Lower lobe of right lung (tissue), 2 donors: ENCODE data around the gene MPIG6B. TPM values are rescaled to one million over a fixed set of nuclear protein-coding genes. Genes with fewer than 3 reads are reported as not detected.

Experiments
- ATAC-seq, 2 donors: fragments of 200-7000 bp; cut with Tn5 transposase; one replicate each; pipeline ENCODE4 v1.9.1; 2020 to 2022; ENCODE audit warnings: mild to moderate bottlenecking in 2 of 2, moderate library complexity in 2 of 2
- DNase-seq: peaks from one replicate; pipeline ENCODE4 v3.0.0-alpha.2; 2020
- H3K27ac ChIP-seq: fragments of 200-600 bp; one replicate; pipeline ENCODE4 v1.8.0; 2022
- H3K27me3 ChIP-seq: fragments of 200-600 bp; one replicate; pipeline ENCODE4 v1.8.0; 2022; ENCODE audit warnings: low read depth
- H3K36me3 ChIP-seq: fragments of 200-600 bp; one replicate; pipeline ENCODE4 v1.8.0; 2022; ENCODE audit warnings: mild to moderate bottlenecking
- H3K4me1 ChIP-seq: fragments of 200-600 bp; one replicate; pipeline ENCODE4 v1.8.0; 2022
- H3K4me3 ChIP-seq: fragments of 200-600 bp; one replicate; pipeline ENCODE4 v1.8.0; 2022; ENCODE audit warnings: mild to moderate bottlenecking
- H3K9me3 ChIP-seq: fragments of 200-600 bp; one replicate; pipeline ENCODE4 v1.8.0; 2022
- CTCF ChIP-seq: fragments of 200-600 bp; IDR thresholded peaks from one replicate; pipeline ENCODE4 v1.8.0; 2022; ENCODE audit warnings: antibody characterized with exemption, mild to moderate bottlenecking
- intact Hi-C: fragments of 100-400 bp; cut with DNase I; formaldehyde crosslinking; loops from one replicate; pipeline ENCODE4 v1.11.0; 2022
- long read RNA-seq: library from polyadenylated mRNA; unstranded; transcript quantifications from one replicate; pipeline ENCODE4 v2.0.0, GENCODE V29; 2021
- total RNA-seq: library from RNA; stranded (reverse); fragmentation: NEBNext Ultra II Directional; extraction: Animal tissue kit (Norgen Biotek cat#: 25700); gene quantifications from one replicate; pipeline ENCODE4 v1.2.1, GENCODE V29; 2021
- donor health status: DM: no; HTN: yes; CAD: no; lungs with severe emphysema.

MPIG6B gene
- total RNA-seq: 2.6 TPM
- long read RNA-seq, partial matches to known transcripts: 0 of 1 reads
- long read RNA-seq, other reads (novel, unspliced or antisense): 1 of 1 reads

- no peak for ATAC-seq
- Histone ChIP-seq H3K36me3 (peaks cover 22% of the 10 kb centered on the region), H3K27me3 (no peaks in the 10 kb centered on the region), H3K4me3 (no peak within 1 kb of the TSS), H3K9me3 (no peaks in the 10 kb centered on the region), H3K4me1 (peaks cover 30% of the 10 kb centered on the region), H3K27ac (no peak within 1 kb of the TSS)
- no peak for DNase-seq
- TF ChIP-seq CTCF: no peak
- intact Hi-C loops: no loop called here
These were observed at the start of gene MPIG6B for GRCh38 chr6:31723245-31723979. Gene MPIG6B, plus strand, starts transcription at chr6:31723373. Its CDS starts 11 bp downstream, at chr6:31723384.

- H3K27me3 ChIP-seq: no peaks in the 10 kb centered on the region
- DNase-seq: no peak
- no peak for TF ChIP-seq CTCF
- no peak for ATAC-seq
- H3K27ac ChIP-seq: no peak overlapping the region
- no peaks in the 10 kb centered on the region for H3K9me3 ChIP-seq
- peaks cover 14% of the 10 kb centered on the region for H3K4me1 ChIP-seq
- intact Hi-C loops: no loop called here
- H3K4me3 ChIP-seq: no peak overlapping the region
- H3K36me3 ChIP-seq: peaks cover 22% of the 10 kb centered on the region
These were observed 46.8 kb upstream of the MPIG6B start for GRCh38 chr6:31676322-31676903.

GRCh38 chr6:31676904-31677303, 46.3 kb upstream of the MPIG6B start:
- Histone ChIP-seq H3K4me1 (peaks cover 19% of the 10 kb centered on the region), H3K27ac (no peak overlapping the region), H3K9me3 (no peaks in the 10 kb centered on the region), H3K27me3 (no peaks in the 10 kb centered on the region), H3K4me3 (no peak overlapping the region), H3K36me3 (peaks cover 17% of the 10 kb centered on the region)
- intact Hi-C loops: no loop called here
- no peak for TF ChIP-seq CTCF
- no peak for ATAC-seq
- DNase-seq: no peak

- H3K9me3 ChIP-seq: no peaks in the 10 kb centered on the region
- intact Hi-C loops: no loop called here
These were observed 45.2 kb upstream of the MPIG6B start for GRCh38 chr6:31677955-31678354.

More at GRCh38 chr6:31677955-31678354, 45.2 kb upstream of the MPIG6B start:
- no peak for TF ChIP-seq CTCF
- DNase-seq (no peak), ATAC-seq (no peak)
- no peak overlapping the region for H3K4me3 ChIP-seq
- peaks cover 26% of the 10 kb centered on the region for H3K4me1 ChIP-seq
- H3K27ac ChIP-seq: no peak overlapping the region
- H3K36me3 ChIP-seq: peaks cover 6% of the 10 kb centered on the region
- H3K27me3 ChIP-seq: no peaks in the 10 kb centered on the region
